HEK293 (cell line): ENCODE measurements around the gene GPATCH4.

ENCODE experiments used
- CTCF ChIA-PET: fragments of 350-600 bp; formaldehyde crosslinking; extraction: SDS; loops from one replicate; lab custom pipeline; 2021; ENCODE audit warnings: antibody characterized with exemption; lab: Yijun Ruan, JAX
- POLR2A ChIA-PET: fragments of 300-600 bp; formaldehyde crosslinking; extraction: SDS; loops from one replicate; lab custom pipeline; 2020; ENCODE audit warnings: antibody characterized with exemption, inconsistent platforms; lab: Yijun Ruan, JAX
- H3K27ac ChIP-seq: fragments of 200-500 bp; sonication (Bioruptor generic); 2 replicates; pipeline ENCODE4 v1.5.1; 2014; ENCODE audit warnings: low read depth, low read length, control low read depth, inconsistent platforms; ENCODE audit errors: extremely low read depth
- H3K36me3 ChIP-seq, 2 experiments: fragments of 200-500 bp in 1 of 2; sonication (Bioruptor generic) in 1 of 2; 1 replicate in 1 of 2; 2 replicates in 1 of 2; pipeline ENCODE4 v1.5.1; 2014 to 2017; ENCODE audit warnings: inconsistent platforms in 2 of 2, low read length in 2 of 2; ENCODE audit not compliant: control insufficient read depth in 2 of 2, insufficient read depth in 1 of 2
- H3K4me1 ChIP-seq: fragments of 200-500 bp; sonication (Bioruptor generic); 2 replicates; pipeline ENCODE4 v1.5.1; 2014; ENCODE audit warnings: mild to moderate bottlenecking, low read length, inconsistent platforms; ENCODE audit not compliant: control insufficient read depth, insufficient read depth
- H3K4me3 ChIP-seq: 2 replicates; pipeline ENCODE4 v1.5.1; 2011; ENCODE audit warnings: low read depth, mild to moderate bottlenecking, control low read depth, low read length, moderate library complexity
- H3K9me3 ChIP-seq: fragments of 200-500 bp; sonication (Bioruptor generic); 2 replicates; pipeline ENCODE4 v1.5.1; 2014; ENCODE audit warnings: low read depth, low read length, inconsistent platforms; ENCODE audit not compliant: control insufficient read depth, insufficient read depth
- GLIS2 ChIP-seq: fragments of 450-650 bp; formaldehyde crosslinking; IDR thresholded peaks from 2 replicates; pipeline ENCODE4 v1.5.1; 2016; ENCODE audit warnings: missing biosample characterization, missing genetic modification characterization
- KLF17 ChIP-seq: fragments of 450-650 bp; formaldehyde crosslinking; IDR thresholded peaks from 2 replicates; pipeline ENCODE4 v1.5.1; 2016; ENCODE audit warnings: missing biosample characterization, missing genetic modification characterization
- KLF9 ChIP-seq: fragments of 450-650 bp; formaldehyde crosslinking; IDR thresholded peaks from 2 replicates; pipeline ENCODE4 v1.5.1; 2016; ENCODE audit warnings: missing biosample characterization, missing genetic modification characterization, low read depth
- MYNN ChIP-seq: fragments of 450-650 bp; formaldehyde crosslinking; IDR thresholded peaks from 2 replicates; pipeline ENCODE4 v1.5.1; 2016; ENCODE audit warnings: missing biosample characterization, missing genetic modification characterization, borderline replicate concordance
- OVOL3 ChIP-seq: fragments of 450-650 bp; formaldehyde crosslinking; IDR thresholded peaks from 2 replicates; pipeline ENCODE4 v1.5.1; 2016; ENCODE audit warnings: missing biosample characterization, missing genetic modification characterization
- PRDM1 ChIP-seq: fragments of 450-650 bp; formaldehyde crosslinking; IDR thresholded peaks from 2 replicates; pipeline ENCODE4; 2016; ENCODE audit warnings: missing biosample characterization, missing genetic modification characterization
- REPIN1 ChIP-seq: fragments of 450-650 bp; formaldehyde crosslinking; IDR thresholded peaks from 2 replicates; pipeline ENCODE4 v1.5.1; 2017; ENCODE audit warnings: missing biosample characterization, missing genetic modification characterization, low read depth
- REST ChIP-seq: fragments of 450-650 bp; formaldehyde crosslinking; IDR thresholded peaks from 2 replicates; pipeline ENCODE4 v1.5.1; 2016; ENCODE audit warnings: missing biosample characterization, missing genetic modification characterization
- SALL2 ChIP-seq: fragments of 450-650 bp; formaldehyde crosslinking; IDR thresholded peaks from 2 replicates; pipeline ENCODE4 v1.5.0; 2017; ENCODE audit warnings: missing biosample characterization, mild to moderate bottlenecking, missing genetic modification characterization, borderline replicate concordance
- SCRT2 ChIP-seq: fragments of 450-650 bp; formaldehyde crosslinking; IDR thresholded peaks from 2 replicates; pipeline ENCODE4 v1.5.1; 2016; ENCODE audit warnings: missing biosample characterization, missing genetic modification characterization
- SETDB1 ChIP-seq: IDR thresholded peaks from one replicate; pipeline ENCODE4 v1.6.1; 2017; ENCODE audit warnings: mild to moderate bottlenecking, low read length, moderate library complexity, mixed read lengths; ENCODE audit not compliant: insufficient read length
- TRIM28 ChIP-seq: IDR thresholded peaks from 2 replicates; pipeline ENCODE4 v1.6.1; 2011; ENCODE audit warnings: low read length, control low read depth, borderline replicate concordance
- ZNF138 ChIP-seq: fragments of 450-650 bp; formaldehyde crosslinking; IDR thresholded peaks from 2 replicates; pipeline ENCODE4 v1.5.1; 2016; ENCODE audit warnings: missing biosample characterization, missing genetic modification characterization, borderline replicate concordance
- ZNF223 ChIP-seq: fragments of 450-650 bp; formaldehyde crosslinking; IDR thresholded peaks from 2 replicates; pipeline ENCODE4 v1.5.1; 2016; ENCODE audit warnings: missing biosample characterization, missing genetic modification characterization
- ZNF24 ChIP-seq: fragments of 450-650 bp; formaldehyde crosslinking; IDR thresholded peaks from 2 replicates; pipeline ENCODE4 v1.5.1; 2016; ENCODE audit warnings: missing biosample characterization, missing genetic modification characterization
- ZNF341 ChIP-seq: fragments of 450-650 bp; formaldehyde crosslinking; IDR thresholded peaks from 2 replicates; pipeline ENCODE4; 2016; ENCODE audit warnings: low read depth, missing biosample characterization, missing genetic modification characterization
- ZNF610 ChIP-seq: fragments of 450-650 bp; formaldehyde crosslinking; IDR thresholded peaks from 2 replicates; pipeline ENCODE4 v1.5.1; 2016; ENCODE audit warnings: missing biosample characterization, missing genetic modification characterization, borderline replicate concordance
- ZNF621 ChIP-seq: fragments of 450-650 bp; formaldehyde crosslinking; IDR thresholded peaks from 2 replicates; pipeline ENCODE4 v1.5.1; 2017; ENCODE audit warnings: missing biosample characterization, missing genetic modification characterization
- ZNF660 ChIP-seq: fragments of 450-650 bp; IDR thresholded peaks from 2 replicates; pipeline ENCODE4 v1.5.1; 2018; ENCODE audit warnings: missing biosample characterization, mild to moderate bottlenecking, missing genetic modification characterization
- ZNF670 ChIP-seq: fragments of 450-650 bp; formaldehyde crosslinking; IDR thresholded peaks from 2 replicates; pipeline ENCODE4 v1.5.1; 2016; ENCODE audit warnings: missing biosample characterization, missing genetic modification characterization, low read depth
- ZNF830 ChIP-seq: fragments of 450-650 bp; IDR thresholded peaks from 2 replicates; pipeline ENCODE4 v1.5.0; 2018; ENCODE audit warnings: missing biosample characterization, missing genetic modification characterization, low read depth, mild to moderate bottlenecking, moderate library complexity
- TF ChIP-seq, protein P1 (sequence below): fragments of 450-650 bp; IDR thresholded peaks from 2 replicates; pipeline ENCODE4 v1.5.1; 2018; ENCODE audit warnings: missing biosample characterization, missing genetic modification characterization
- TF ChIP-seq, protein P2 (sequence below): fragments of 450-650 bp; formaldehyde crosslinking; IDR thresholded peaks from 2 replicates; pipeline ENCODE4; 2016; ENCODE audit warnings: missing biosample characterization, missing genetic modification characterization
- TF ChIP-seq, protein P3 (sequence below): fragments of 450-650 bp; formaldehyde crosslinking; IDR thresholded peaks from 2 replicates; pipeline ENCODE4 v1.5.1; 2016; ENCODE audit warnings: missing biosample characterization, missing genetic modification characterization
- TF ChIP-seq, protein P4 (sequence below): fragments of 450-650 bp; formaldehyde crosslinking; optimal IDR thresholded peaks from 2 replicates; pipeline ENCODE3; 2016; ENCODE audit warnings: missing biosample characterization, mild to moderate bottlenecking, missing genetic modification characterization
- TF ChIP-seq, protein P5 (sequence below): fragments of 450-650 bp; IDR thresholded peaks from 2 replicates; pipeline ENCODE4 v1.5.1; 2018; ENCODE audit warnings: missing biosample characterization, mild to moderate bottlenecking, missing genetic modification characterization

GPATCH4 gene

GRCh38 chr1:156642265-156643048 is 41.2 kb upstream of the GPATCH4 start:
- POLR2A ChIA-PET: interaction anchor here (0.5 to 1.3 kb wide), 4 partner anchors 12 to 63 kb away, joined by 3 to 5 read pairs (median 4); no protein-coding TSS in a partner anchor
- CTCF ChIA-PET: interaction anchor here (0.6 to 7.1 kb wide), 9 partner anchors 10 to 47 kb away, joined by 3 to 79 read pairs (median 4); no protein-coding TSS in a partner anchor
- peak overlapping the region; percentile 16; the same call in 1 of the 2 replicates for H3K4me3 ChIP-seq
- no peaks in the 10 kb centered on the region for H3K36me3 ChIP-seq
- no peak overlapping the region for H3K27ac ChIP-seq
- H3K9me3 ChIP-seq: no peaks in the 10 kb centered on the region
- H3K4me1 ChIP-seq: no peaks in the 10 kb centered on the region
- TF ChIP-seq SETDB1 (no peak), SALL2 (tag by site-specific recombination) (no peak), ZNF621 (no peak), SCRT2 (tag by site-specific recombination) (no peak), ZNF341 (tag by site-specific recombination) (no peak), MYNN (no peak), GLIS2 (peak; percentile 39), REST (tag by site-specific recombination) (peak; percentile 73), KLF17 (no peak), ZNF223 (tag by site-specific recombination) (no peak), ZNF138 (tag by site-specific recombination) (no peak), PRDM1 (tag by site-specific recombination) (no peak), KLF9 (tag by site-specific recombination) (no peak), ZNF830 (tag by site-specific recombination) (no peak), ZNF24 (tag by site-specific recombination) (no peak), ZNF610 (tag by site-specific recombination) (no peak), TRIM28 (no peak), OVOL3 (tag by site-specific recombination) (no peak), ZNF670 (no peak), ZNF660 (tag by site-specific recombination) (no peak), REPIN1 (no peak)
- TF ChIP-seq, protein P1, sequence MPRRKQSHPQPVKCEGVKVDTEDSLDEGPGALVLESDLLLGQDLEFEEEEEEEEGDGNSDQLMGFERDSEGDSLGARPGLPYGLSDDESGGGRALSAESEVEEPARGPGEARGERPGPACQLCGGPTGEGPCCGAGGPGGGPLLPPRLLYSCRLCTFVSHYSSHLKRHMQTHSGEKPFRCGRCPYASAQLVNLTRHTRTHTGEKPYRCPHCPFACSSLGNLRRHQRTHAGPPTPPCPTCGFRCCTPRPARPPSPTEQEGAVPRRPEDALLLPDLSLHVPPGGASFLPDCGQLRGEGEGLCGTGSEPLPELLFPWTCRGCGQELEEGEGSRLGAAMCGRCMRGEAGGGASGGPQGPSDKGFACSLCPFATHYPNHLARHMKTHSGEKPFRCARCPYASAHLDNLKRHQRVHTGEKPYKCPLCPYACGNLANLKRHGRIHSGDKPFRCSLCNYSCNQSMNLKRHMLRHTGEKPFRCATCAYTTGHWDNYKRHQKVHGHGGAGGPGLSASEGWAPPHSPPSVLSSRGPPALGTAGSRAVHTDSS (tag by site-specific recombination): no peak
- TF ChIP-seq, protein P2, sequence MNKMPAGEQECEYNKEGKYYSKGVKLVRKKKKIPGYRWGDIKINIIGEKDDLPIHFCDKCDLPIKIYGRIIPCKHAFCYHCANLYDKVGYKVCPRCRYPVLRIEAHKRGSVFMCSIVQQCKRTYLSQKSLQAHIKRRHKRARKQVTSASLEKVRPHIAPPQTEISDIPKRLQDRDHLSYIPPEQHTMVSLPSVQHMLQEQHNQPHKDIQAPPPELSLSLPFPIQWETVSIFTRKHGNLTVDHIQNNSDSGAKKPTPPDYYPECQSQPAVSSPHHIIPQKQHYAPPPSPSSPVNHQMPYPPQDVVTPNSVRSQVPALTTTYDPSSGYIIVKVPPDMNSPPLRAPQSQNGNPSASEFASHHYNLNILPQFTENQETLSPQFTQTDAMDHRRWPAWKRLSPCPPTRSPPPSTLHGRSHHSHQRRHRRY (tag by site-specific recombination): no peak
- TF ChIP-seq, protein P3, sequence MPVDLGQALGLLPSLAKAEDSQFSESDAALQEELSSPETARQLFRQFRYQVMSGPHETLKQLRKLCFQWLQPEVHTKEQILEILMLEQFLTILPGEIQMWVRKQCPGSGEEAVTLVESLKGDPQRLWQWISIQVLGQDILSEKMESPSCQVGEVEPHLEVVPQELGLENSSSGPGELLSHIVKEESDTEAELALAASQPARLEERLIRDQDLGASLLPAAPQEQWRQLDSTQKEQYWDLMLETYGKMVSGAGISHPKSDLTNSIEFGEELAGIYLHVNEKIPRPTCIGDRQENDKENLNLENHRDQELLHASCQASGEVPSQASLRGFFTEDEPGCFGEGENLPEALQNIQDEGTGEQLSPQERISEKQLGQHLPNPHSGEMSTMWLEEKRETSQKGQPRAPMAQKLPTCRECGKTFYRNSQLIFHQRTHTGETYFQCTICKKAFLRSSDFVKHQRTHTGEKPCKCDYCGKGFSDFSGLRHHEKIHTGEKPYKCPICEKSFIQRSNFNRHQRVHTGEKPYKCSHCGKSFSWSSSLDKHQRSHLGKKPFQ (tag by site-specific recombination): no peak
- TF ChIP-seq, protein P4, sequence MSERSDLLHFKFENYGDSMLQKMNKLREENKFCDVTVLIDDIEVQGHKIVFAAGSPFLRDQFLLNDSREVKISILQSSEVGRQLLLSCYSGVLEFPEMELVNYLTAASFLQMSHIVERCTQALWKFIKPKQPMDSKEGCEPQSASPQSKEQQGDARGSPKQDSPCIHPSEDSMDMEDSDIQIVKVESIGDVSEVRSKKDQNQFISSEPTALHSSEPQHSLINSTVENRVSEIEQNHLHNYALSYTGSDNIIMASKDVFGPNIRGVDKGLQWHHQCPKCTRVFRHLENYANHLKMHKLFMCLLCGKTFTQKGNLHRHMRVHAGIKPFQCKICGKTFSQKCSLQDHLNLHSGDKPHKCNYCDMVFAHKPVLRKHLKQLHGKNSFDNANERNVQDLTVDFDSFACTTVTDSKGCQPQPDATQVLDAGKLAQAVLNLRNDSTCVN (tag by site-specific recombination): peak; percentile 44
- TF ChIP-seq, protein P5, sequence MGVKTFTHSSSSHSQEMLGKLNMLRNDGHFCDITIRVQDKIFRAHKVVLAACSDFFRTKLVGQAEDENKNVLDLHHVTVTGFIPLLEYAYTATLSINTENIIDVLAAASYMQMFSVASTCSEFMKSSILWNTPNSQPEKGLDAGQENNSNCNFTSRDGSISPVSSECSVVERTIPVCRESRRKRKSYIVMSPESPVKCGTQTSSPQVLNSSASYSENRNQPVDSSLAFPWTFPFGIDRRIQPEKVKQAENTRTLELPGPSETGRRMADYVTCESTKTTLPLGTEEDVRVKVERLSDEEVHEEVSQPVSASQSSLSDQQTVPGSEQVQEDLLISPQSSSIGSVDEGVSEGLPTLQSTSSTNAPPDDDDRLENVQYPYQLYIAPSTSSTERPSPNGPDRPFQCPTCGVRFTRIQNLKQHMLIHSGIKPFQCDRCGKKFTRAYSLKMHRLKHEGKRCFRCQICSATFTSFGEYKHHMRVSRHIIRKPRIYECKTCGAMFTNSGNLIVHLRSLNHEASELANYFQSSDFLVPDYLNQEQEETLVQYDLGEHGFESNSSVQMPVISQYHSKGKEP (tag by site-specific recombination): no peak
